IPS-20b (cell line): ENCODE results near the gene TSPAN18.

ENCODE experiments used
- H3K27ac ChIP-seq: one replicate; pipeline ENCODE4 v1.5.1; 2013; ENCODE audit warnings: low read length
- H3K27me3 ChIP-seq: 2 replicates; pipeline ENCODE4 v1.6.1; 2013; ENCODE audit warnings: mild to moderate bottlenecking, low read length, inconsistent platforms; ENCODE audit not compliant: insufficient read depth
- H3K36me3 ChIP-seq: 2 replicates; pipeline ENCODE4 v1.6.1; 2013; ENCODE audit warnings: low read depth, mild to moderate bottlenecking, inconsistent platforms, low read length, moderate library complexity; ENCODE audit not compliant: insufficient read depth
- H3K4me1 ChIP-seq: 2 replicates; pipeline ENCODE4 v1.6.1; 2013; ENCODE audit warnings: mild to moderate bottlenecking, control low read depth, inconsistent platforms, low read length, moderate library complexity; ENCODE audit not compliant: insufficient read depth
- H3K4me3 ChIP-seq: 2 replicates; pipeline ENCODE4 v1.5.1; 2013; ENCODE audit warnings: mild to moderate bottlenecking, low read length, inconsistent platforms
- H3K9ac ChIP-seq: 2 replicates; pipeline ENCODE4 v1.6.1; 2013; ENCODE audit warnings: low read depth, mild to moderate bottlenecking, inconsistent platforms, low read length, moderate library complexity
- H3K9me3 ChIP-seq: 2 replicates; pipeline ENCODE4 v1.6.1; 2013; ENCODE audit warnings: mild to moderate bottlenecking, low read depth, low read length, inconsistent platforms; ENCODE audit not compliant: insufficient read depth

TSPAN18 gene

GRCh38 chr11:44741976-44742375 is 15.2 kb downstream of the TSPAN18 start:
- H3K4me1 ChIP-seq, result peaks cover 29% of the 10 kb centered on the region; the same call in 1 of the 2 replicates
- H3K36me3 ChIP-seq, result no peaks in the 10 kb centered on the region; the same call in 1 of the 2 replicates

GRCh38 chr11:44742508-44743246 is 15.9 kb downstream of the TSPAN18 start:
- no peaks in the 10 kb centered on the region; the same call in 1 of the 2 replicates for H3K36me3 ChIP-seq

More at GRCh38 chr11:44741976-44742375, 15.2 kb downstream of the TSPAN18 start:
- H3K4me3 ChIP-seq, result no peak overlapping the region
- no peaks in the 10 kb centered on the region for H3K9me3 ChIP-seq
- H3K9ac ChIP-seq, result no peak overlapping the region
- no peak overlapping the region for H3K27ac ChIP-seq
- no peaks in the 10 kb centered on the region; the same call in 1 of the 2 replicates for H3K27me3 ChIP-seq

GRCh38 chr11:44743326-44743725 is 16.6 kb downstream of the TSPAN18 start:
- H3K9ac ChIP-seq, result no peak overlapping the region
- H3K27ac ChIP-seq, result no peak overlapping the region
- no peaks in the 10 kb centered on the region; the same call in 1 of the 2 replicates for H3K36me3 ChIP-seq
- no peak overlapping the region for H3K4me3 ChIP-seq
- peaks cover 29% of the 10 kb centered on the region; the same call in 1 of the 2 replicates for H3K4me1 ChIP-seq
- H3K9me3 ChIP-seq, result no peaks in the 10 kb centered on the region
- no peaks in the 10 kb centered on the region; the same call in 1 of the 2 replicates for H3K27me3 ChIP-seq

More at GRCh38 chr11:44742508-44743246, 15.9 kb downstream of the TSPAN18 start:
- Histone ChIP-seq H3K4me3 (no peak overlapping the region), H3K9ac (no peak overlapping the region), H3K9me3 (no peaks in the 10 kb centered on the region), H3K27ac (no peak overlapping the region), H3K27me3 (no peaks in the 10 kb centered on the region; the same call in 1 of the 2 replicates), H3K4me1 (peaks cover 29% of the 10 kb centered on the region; the same call in 1 of the 2 replicates)

DNA sequence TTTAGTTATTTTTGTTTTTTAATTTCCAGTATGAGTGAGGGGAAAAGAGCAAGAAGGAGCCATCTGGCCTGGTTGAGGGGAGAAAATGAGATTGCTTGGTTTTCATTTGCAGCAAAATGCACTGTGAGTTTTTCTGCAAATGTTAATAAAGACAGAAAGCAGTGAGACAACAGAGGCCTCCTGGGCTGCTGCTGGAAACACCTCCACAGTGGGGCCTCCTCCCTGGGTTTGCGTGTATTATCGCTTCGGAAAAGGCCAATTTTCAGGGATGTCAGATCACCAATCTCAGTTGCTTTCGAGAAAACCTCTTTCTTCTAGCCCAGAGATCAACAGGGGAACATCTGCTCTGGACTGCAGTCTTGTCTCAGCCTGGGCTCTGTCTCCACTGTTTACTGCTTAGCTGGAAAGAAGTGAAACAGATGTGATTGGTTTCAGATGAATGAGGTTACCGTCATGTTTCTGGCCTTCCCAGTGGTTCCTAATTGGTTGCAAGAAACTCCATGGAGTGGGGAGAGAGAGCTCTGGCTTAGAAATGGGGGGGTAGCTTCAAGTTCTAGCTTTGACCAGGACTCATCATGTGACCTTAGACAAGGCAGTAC is 17.3 kb downstream of the TSPAN18 start:
- no peak overlapping the region for H3K9ac ChIP-seq
- no peaks in the 10 kb centered on the region for H3K9me3 ChIP-seq
- H3K27me3 ChIP-seq, result no peaks in the 10 kb centered on the region; the same call in 1 of the 2 replicates
- H3K36me3 ChIP-seq, result no peaks in the 10 kb centered on the region
- no peak overlapping the region for H3K27ac ChIP-seq
- H3K4me3 ChIP-seq, result no peak overlapping the region
- peaks cover 29% of the 10 kb centered on the region; the same call in 1 of the 2 replicates for H3K4me1 ChIP-seq

GRCh38 chr11:44746894-44747293 is 20.1 kb downstream of the TSPAN18 start:
- no peak overlapping the region for H3K9ac ChIP-seq
- H3K27me3 ChIP-seq, result peaks cover 14% of the 10 kb centered on the region; the same call in 1 of the 2 replicates
- H3K4me3 ChIP-seq, result no peak overlapping the region
- no peaks in the 10 kb centered on the region for H3K36me3 ChIP-seq
- no peaks in the 10 kb centered on the region for H3K9me3 ChIP-seq
- H3K4me1 ChIP-seq, result peaks cover 13% of the 10 kb centered on the region; the same call in 1 of the 2 replicates
- no peak overlapping the region for H3K27ac ChIP-seq

DNA sequence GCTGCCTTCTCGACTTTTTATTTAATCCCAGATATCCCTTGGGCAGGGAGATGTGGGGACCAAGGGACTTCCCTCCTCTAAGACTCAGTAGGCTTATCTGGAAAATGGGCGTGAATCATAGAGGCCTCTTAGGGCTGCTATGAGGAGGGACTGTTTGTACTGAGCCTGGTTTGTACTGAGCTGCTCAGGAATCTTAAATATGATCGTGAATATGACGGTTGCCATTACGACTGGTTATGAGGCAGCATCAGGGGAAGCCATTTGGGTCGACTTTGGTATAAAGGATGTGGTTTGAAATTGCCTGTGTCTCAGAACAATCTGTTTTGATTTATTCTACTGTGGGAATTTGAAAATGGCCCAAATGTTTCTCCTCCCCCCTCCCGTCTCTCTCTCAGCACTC is 20.6 kb downstream of the TSPAN18 start:
- H3K27me3 ChIP-seq, result peaks cover 18% of the 10 kb centered on the region; the same call in 1 of the 2 replicates
- no peak overlapping the region for H3K9ac ChIP-seq
- no peaks in the 10 kb centered on the region for H3K36me3 ChIP-seq
- no peak overlapping the region for H3K27ac ChIP-seq
- H3K4me1 ChIP-seq, result peaks cover 12% of the 10 kb centered on the region; the same call in 1 of the 2 replicates
- H3K9me3 ChIP-seq, result no peaks in the 10 kb centered on the region
- H3K4me3 ChIP-seq, result no peak overlapping the region

DNA sequence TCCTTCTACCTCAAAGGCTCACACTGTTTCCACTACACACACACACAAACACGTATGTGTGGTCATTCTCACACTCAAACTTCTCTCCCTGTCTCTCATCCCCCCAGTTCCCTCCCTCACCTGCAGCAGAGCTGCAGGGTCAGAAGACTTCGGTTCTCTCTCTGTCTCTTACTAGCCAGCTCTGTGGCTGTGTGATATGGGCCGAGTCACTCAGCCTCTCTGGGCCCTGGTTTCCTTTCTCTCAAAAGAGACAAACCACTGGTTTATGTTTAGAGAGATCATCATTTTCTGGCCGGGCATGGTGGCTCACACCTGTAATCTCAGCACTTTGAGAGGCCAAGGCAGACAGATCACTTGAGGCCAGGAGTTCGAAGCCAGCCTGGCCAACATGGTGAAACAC is 21.1 kb downstream of the TSPAN18 start:
- no peaks in the 10 kb centered on the region for H3K9me3 ChIP-seq
- H3K27ac ChIP-seq, result no peak overlapping the region
- no peaks in the 10 kb centered on the region for H3K36me3 ChIP-seq
- peaks cover 23% of the 10 kb centered on the region; the same call in 1 of the 2 replicates for H3K27me3 ChIP-seq
- H3K4me3 ChIP-seq, result no peak overlapping the region
- H3K9ac ChIP-seq, result no peak overlapping the region
- H3K4me1 ChIP-seq, result peaks cover 14% of the 10 kb centered on the region; the same call in 1 of the 2 replicates

- peaks cover 25% of the 10 kb centered on the region; the same call in 1 of the 2 replicates for H3K27me3 ChIP-seq
- peaks cover 17% of the 10 kb centered on the region; the same call in 1 of the 2 replicates for H3K4me1 ChIP-seq
- no peak overlapping the region for H3K27ac ChIP-seq
- no peak overlapping the region for H3K4me3 ChIP-seq
- no peaks in the 10 kb centered on the region for H3K9me3 ChIP-seq
- no peak overlapping the region for H3K9ac ChIP-seq
- no peaks in the 10 kb centered on the region for H3K36me3 ChIP-seq
Observed at GRCh38 chr11:44748606-44749005, 21.8 kb downstream of the TSPAN18 start.

DNA sequence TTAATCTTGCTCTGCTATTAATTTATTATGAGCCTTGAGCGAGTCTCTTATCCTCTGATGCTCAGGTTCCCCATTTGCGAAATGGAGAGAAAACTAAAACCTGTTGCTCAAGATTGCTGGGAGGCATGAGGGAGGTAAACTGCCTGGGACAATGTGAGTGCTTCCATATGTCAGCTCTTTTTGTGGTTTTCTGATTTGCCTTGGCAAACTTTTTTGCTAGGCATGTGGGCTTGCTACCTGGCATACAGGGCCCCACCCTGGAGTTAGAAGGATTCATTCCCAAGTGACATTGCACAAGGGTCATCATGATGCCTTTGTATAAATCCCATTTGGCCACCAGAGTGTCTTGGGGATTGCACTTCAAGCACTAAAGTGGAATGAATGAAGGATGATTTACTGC is 22.4 kb downstream of the TSPAN18 start:
- Histone ChIP-seq H3K9me3 (no peaks in the 10 kb centered on the region), H3K4me1 (peaks cover 16% of the 10 kb centered on the region; the same call in 1 of the 2 replicates), H3K27ac (no peak overlapping the region), H3K9ac (no peak overlapping the region), H3K36me3 (no peaks in the 10 kb centered on the region), H3K4me3 (no peak overlapping the region), H3K27me3 (peaks cover 25% of the 10 kb centered on the region; the same call in 1 of the 2 replicates)

DNA sequence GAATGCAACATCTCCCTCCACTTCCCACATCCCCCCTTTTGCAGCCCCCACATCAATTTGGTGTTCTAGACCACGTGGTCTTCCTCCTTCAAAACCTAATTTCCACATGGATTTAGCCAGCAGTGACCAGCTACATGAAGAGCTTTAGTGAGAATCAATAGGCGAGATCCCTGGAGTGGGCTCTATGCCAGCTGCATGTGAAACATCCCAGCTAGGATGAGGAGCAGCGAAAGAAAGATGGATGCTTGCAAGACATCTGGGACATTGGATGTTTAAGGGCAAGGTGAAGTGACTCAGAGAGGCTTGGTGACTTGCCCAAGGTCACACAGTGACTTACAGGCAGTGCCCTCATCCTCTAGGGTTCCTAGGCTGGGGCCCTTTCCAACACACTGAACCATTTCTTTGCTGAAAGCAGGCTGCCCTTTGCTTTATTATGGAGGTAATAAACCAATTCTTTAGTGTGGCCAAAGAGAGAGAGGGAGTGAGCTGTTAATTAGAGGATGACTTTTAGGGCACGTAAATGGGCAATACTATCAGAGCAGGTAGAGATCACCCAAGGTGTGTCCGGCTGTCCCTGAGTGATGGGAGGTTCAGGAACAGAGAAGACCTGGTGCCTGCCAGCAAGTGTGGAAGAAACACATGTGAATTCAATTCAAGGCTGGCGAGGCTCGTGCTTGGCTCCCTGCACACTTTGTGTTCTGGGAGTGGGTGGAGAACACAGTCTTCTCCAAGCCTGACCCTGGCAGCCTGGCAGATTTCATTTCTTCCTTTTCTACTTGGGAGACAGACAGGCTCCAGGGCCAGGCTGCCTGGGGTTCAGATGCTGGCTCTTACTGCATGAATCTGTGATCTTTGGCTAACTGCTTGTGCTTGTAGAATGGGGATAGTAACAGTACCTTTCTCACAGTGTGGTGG is 24.0 kb downstream of the TSPAN18 start:
- no peak overlapping the region for H3K9ac ChIP-seq
- no peaks in the 10 kb centered on the region for H3K36me3 ChIP-seq
- no peaks in the 10 kb centered on the region for H3K9me3 ChIP-seq
- H3K27ac ChIP-seq, result no peak overlapping the region
- no peak overlapping the region for H3K4me3 ChIP-seq
- H3K27me3 ChIP-seq, result peaks cover 41% of the 10 kb centered on the region; the same call in 1 of the 2 replicates
- peaks cover 32% of the 10 kb centered on the region for H3K4me1 ChIP-seq

- peaks cover 34% of the 10 kb centered on the region for H3K4me1 ChIP-seq
- no peaks in the 10 kb centered on the region for H3K9me3 ChIP-seq
- no peak overlapping the region for H3K9ac ChIP-seq
- H3K27ac ChIP-seq, result no peak overlapping the region
- H3K27me3 ChIP-seq, result peaks cover 52% of the 10 kb centered on the region; the same call in 1 of the 2 replicates
- H3K4me3 ChIP-seq, result no peak overlapping the region
- H3K36me3 ChIP-seq, result no peaks in the 10 kb centered on the region
Observed at GRCh38 chr11:44752300-44752699, 25.5 kb downstream of the TSPAN18 start.
